NCI-H2227 (cell line): ENCODE results near the gene TMEM131.

Experiments used
- DNase-seq: peaks from one replicate; lab custom pipeline; 2025; ENCODE audit not compliant: unreplicated experiment; lab: John Stamatoyannopoulos, UW

TMEM131 gene

DNA sequence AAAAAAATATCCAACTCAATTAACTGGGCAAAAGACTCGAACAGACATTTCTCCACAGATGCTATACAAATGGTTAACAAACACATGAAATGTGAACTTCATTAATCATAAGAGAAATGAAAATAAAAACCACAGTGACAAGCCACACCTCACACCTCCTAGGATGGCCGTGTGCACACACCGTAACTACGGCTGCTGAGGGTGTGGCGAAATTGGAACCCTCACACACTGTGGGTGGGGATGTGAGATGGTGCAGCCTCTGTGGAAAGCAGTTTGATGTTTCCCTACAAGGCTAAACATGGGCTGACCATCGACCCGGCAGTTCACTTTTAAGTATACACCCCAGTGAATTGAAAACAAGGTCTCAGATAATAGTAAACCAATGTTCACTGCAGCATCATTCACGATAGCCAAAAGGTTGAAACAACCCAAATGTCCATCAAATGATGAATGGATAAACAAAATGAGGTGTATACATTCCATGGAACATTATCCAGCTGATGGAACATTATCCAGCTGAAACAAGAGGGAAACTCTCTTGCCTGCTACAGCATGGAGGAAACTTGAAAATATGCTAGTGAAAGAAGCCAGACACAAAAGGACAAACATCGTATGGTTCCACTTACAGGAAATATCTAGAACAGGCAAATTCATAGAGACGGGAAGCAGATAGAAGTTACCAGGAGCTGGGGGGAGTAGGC is 250.1 kb downstream of the TMEM131 start:
- DNase-seq = no peak

GRCh38 chr2:97743913-97744312 is 251.8 kb downstream of the TMEM131 start:
- DNase-seq = no peak

DNA sequence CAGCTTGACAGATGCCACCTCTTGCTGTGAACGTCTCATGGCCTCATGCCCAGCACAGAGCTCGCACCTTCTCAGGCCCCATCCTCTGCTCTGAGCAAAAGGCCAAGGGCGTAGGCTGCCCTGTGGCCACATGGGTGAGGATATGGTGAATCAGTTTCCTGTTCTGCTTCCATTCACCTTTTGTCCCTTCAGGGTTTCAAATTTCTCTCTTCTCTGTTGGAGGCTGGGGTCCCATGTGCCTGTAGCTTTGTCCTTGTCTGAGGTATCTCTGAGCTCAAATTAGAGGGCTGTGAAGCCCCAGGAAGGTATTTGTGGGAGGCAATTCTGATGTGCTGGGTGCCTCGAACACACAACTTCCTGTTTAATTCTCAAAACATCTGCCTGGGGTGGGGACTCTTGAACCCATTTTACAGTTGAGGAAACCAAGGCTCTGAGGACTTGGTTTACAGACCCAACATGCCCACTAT is 253.3 kb downstream of the TMEM131 start:
- DNase-seq = no peak

DNA sequence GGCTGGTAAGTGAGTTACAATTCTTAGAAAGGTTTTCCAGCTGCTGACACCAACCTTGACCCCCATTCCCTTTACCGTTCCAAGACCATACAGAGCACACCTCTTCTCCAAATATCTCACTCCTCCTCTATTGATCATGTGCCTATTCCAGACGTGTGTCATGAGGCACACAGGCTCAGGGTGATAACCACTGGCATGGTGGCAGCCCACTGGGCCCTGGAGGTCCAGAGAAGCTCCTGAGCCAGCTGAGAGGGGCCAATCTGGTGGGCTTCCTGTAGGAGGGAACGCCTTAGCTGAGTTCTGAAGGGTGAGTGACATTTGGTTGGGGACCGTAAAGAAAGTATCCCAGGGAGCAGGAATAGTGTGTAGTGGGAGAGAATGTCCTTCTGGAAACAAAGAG is 254.1 kb downstream of the TMEM131 start:
- DNase-seq = no peak

- no peak for DNase-seq
Measured at GRCh38 chr2:97741251-97741650, 254.5 kb downstream of the TMEM131 start.

- DNase-seq = peak; percentile 89
Measured at GRCh38 chr2:97740590-97741182, 255.1 kb downstream of the TMEM131 start.

DNA sequence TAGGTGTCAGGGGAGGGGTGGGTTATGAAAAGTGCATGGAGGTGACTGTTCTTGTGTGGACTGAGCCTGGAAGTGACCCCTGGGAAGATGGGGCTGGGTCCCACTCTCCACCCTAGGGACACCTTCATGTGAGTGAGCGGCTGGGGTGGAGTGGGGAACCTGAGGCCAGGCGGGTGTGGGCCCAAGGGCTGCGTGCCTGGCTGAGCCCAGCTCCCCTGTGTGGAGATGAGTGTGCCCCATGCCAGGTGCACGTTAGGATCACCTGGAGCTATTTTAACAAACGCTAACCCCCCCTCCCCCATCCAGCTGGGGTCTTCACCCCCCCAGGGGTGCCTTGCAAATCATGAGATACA is 255.9 kb downstream of the TMEM131 start:
- DNase-seq = no peak

- no peak for DNase-seq
Measured at GRCh38 chr2:97739020-97739892, 256.5 kb downstream of the TMEM131 start.

DNA sequence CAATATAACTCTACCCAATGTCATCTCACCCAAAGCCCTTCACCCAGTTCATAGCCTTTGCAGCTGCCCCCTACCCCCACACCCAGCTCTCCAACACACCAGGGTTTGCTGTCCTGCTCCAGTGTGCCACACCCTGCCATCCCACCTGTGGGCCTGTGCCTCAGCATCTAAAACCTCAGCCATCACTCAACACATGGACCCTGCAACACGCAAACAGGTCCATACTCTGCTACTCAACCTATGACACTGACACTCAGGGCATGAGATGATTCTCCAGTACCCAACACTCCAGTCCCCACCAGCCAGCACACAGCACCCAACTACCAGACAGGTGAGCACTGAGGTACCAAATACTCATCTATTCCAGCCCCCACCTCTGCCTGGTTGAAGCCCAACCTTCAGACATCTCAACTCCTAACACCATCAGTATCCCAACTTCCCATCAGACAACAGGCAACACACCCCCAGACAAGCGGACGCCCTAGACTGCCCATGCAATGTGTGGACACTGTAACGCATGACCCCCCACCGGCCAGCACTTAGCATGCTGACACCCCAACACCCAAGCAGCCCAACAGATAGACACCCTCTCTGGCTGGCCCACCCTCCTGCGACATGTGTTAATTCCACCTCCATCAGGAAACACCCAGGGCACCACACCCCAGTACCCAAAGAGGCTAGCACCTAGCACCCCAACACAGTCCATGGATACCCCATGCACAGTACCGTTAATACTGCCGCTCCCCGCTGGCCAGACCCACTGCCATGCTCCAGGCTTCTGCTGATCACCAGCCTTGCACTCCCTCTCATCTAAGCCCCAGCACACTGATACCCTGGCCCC is 257.3 kb downstream of the TMEM131 start:
- no peak for DNase-seq

GRCh38 chr2:97737421-97738178 is 258.1 kb downstream of the TMEM131 start:
- DNase-seq = no peak

DNA sequence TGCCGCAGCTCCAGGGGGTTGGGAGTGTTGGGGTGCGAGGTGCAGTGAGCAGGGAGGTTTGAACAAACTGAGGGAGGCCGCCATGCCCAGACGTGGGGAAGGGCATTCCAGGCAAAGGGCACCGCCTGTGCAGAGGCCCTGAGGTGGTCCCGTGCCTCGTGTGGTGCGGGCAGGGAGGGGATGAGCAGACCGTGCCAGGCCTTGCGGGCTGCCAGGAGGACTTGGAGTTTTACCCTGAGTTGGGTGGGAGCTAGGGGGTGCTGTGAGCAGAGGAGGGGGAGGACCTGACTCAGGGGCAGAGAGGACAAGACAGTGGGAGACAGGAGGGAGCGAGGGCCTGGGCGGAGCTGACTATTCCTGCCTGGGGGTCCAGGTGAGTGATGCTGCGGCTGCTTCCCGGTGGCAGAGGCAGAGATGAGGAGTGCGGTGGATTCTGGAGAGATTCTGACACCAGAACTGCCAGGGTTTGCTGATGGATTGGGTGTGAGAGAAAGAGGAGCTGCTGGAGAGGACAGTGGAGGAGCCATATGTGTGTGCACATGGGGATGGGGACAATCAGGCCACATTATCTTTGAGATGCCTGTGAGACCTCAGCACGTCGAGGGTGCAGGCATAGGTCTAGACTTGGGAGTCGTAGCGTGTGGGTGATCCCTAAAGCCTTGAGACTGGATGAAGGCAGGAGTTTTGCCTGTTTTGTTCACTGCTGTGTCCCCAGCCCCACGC is 259.0 kb downstream of the TMEM131 start:
- no peak for DNase-seq

GRCh38 chr2:97736185-97736584 is 259.6 kb downstream of the TMEM131 start:
- no peak for DNase-seq

DNA sequence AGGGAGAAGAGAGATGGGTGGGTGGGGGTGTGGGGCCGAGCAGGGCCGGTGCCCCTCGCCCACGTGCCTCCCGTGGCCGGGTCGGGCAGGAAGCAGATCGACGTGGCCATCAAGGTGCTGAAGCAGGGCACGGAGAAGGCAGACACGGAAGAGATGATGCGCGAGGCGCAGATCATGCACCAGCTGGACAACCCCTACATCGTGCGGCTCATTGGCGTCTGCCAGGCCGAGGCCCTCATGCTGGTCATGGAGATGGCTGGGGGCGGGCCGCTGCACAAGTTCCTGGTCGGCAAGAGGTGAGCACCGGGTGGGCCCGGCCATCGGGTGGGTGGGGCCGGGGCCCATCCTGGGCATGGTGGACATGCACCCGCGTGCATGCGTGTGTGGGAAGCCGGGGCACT is 260.6 kb downstream of the TMEM131 start:
- DNase-seq = no peak

DNA sequence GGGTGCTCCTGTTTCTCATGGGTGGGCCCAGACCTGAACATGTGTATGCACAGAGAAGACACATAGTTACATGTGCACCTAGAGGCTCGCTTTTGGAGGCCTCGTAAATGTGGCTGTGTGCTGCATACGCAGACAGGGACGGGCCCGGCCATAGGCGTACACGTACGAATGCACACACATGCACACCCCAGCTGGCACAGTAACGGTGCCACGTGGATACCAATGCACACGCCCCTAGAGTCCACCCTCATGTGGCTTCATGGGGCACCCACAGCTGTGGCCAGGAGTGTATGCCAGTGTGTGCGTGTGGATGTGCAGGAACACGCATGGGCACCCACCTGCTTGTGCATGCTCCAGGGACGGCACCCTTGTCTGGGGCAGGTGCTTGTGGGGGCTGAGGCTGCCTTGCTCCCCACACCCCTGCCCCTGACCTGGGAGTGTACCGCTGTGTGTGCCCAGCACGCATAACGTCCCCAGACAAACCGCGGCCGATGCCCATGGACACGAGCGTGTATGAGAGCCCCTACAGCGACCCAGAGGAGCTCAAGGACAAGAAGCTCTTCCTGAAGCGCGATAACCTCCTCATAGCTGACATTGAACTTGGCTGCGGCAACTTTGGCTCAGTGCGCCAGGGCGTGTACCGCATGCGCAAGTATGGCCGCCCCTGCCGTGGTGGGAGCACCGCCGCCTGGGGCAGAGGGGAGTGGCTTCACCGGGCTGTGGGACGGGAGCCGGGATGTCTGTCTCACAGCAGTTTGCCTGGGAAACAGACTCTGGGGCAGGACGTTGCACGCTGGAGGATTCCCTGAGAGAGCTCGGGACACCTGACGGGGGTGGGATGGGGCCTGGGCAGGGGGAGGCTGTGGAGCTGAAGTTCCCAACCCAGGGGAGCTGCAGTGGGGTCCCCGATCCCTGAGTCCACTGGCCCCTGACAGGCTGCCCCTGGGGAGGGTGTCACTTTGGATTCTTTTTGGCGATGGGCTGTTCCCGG is 261.4 kb downstream of the TMEM131 start:
- no peak for DNase-seq

- no peak for DNase-seq
Measured at GRCh38 chr2:97733341-97734035, 262.3 kb downstream of the TMEM131 start.

GRCh38 chr2:97732436-97733340 is 263.1 kb downstream of the TMEM131 start:
- no peak for DNase-seq
